ENCODE data around the gene TRIM71.

DNA sequence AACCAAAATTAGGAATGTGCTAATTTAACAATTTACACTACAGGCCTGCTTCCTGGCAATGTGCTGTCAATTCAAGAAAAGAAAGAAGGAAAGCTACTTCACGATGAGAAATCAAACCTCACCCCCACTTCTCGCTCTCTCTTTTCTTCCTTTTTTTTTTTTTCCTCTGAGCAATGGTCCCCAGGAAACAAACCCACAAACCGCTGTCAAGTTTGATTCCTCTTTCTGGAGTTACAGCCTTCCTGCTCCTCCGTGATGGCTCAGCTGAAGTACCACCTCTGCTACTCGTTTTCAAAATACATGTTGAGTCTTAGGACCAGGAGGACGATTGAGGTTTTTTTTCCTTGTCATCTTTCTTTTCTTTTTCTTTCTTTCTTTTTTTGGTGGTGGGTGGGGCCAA lies 3.4 kb upstream of the TRIM71 start:
- TF ChIP-seq, protein P1, sequence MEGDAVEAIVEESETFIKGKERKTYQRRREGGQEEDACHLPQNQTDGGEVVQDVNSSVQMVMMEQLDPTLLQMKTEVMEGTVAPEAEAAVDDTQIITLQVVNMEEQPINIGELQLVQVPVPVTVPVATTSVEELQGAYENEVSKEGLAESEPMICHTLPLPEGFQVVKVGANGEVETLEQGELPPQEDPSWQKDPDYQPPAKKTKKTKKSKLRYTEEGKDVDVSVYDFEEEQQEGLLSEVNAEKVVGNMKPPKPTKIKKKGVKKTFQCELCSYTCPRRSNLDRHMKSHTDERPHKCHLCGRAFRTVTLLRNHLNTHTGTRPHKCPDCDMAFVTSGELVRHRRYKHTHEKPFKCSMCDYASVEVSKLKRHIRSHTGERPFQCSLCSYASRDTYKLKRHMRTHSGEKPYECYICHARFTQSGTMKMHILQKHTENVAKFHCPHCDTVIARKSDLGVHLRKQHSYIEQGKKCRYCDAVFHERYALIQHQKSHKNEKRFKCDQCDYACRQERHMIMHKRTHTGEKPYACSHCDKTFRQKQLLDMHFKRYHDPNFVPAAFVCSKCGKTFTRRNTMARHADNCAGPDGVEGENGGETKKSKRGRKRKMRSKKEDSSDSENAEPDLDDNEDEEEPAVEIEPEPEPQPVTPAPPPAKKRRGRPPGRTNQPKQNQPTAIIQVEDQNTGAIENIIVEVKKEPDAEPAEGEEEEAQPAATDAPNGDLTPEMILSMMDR (IDR thresholded peaks at IDR 0.05; ENCODE audit: insufficient read depth, low read depth, low read length), result no peak
- TF ChIP-seq EZH2 (IDR thresholded peaks at IDR 0.05; ENCODE audit: insufficient read depth, low read length), result no peak

All from astrocyte (in vitro differentiated cells and primary cell).